RWPE2 (cell line): ENCODE measurements around the gene VAMP3.
"Not testable (repeated sequence)": the region's sequence is repeated elsewhere in the genome, so short reads cannot be mapped to it uniquely, and the experiment has no call there.

Experiments
- ATAC-seq: fragments of 200-7000 bp; cut with Tn5 transposase; 3 replicates; pipeline ENCODE4 v1.9.1; 2021; ENCODE audit warnings: low read depth
- DNase-seq: peaks from one replicate; pipeline ENCODE4 v3.0.0-alpha.2; 2020; ENCODE audit warnings: low spot score
- H3K27ac ChIP-seq: fragments of 450-650 bp; 2 replicates; pipeline ENCODE4 v1.5.1; 2017; ENCODE audit warnings: mild to moderate bottlenecking; ENCODE audit not compliant: poor library complexity, severe bottlenecking
- H3K27me3 ChIP-seq: fragments of 250-450 bp; sonication (Bioruptor Pico); 2 replicates; pipeline ENCODE4 v1.5.1; 2021; ENCODE audit warnings: mild to moderate bottlenecking, moderate library complexity; ENCODE audit not compliant: insufficient read depth, poor library complexity, severe bottlenecking
- H3K36me3 ChIP-seq: fragments of 250-450 bp; sonication (Bioruptor Pico); 2 replicates; pipeline ENCODE4 v1.5.1; 2020; ENCODE audit warnings: low read depth, mild to moderate bottlenecking, moderate library complexity
- H3K4me1 ChIP-seq: fragments of 250-450 bp; sonication (Bioruptor Pico); 2 replicates; pipeline ENCODE4 v1.5.1; 2021; ENCODE audit warnings: mild to moderate bottlenecking, moderate library complexity; ENCODE audit not compliant: insufficient read depth, poor library complexity, severe bottlenecking
- H3K4me3 ChIP-seq: fragments of 250-450 bp; sonication (Bioruptor Pico); 2 replicates; pipeline ENCODE4 v1.5.1; 2021; ENCODE audit warnings: mild to moderate bottlenecking, moderate library complexity; ENCODE audit not compliant: severe bottlenecking
- H3K9me3 ChIP-seq: fragments of 250-450 bp; sonication (Bioruptor Pico); 2 replicates; pipeline ENCODE4 v1.5.1; 2021; ENCODE audit warnings: mild to moderate bottlenecking, moderate library complexity; ENCODE audit not compliant: severe bottlenecking
- CTCF ChIP-seq: fragments of 450-650 bp; IDR thresholded peaks from one replicate; pipeline ENCODE4 v1.5.1; 2017; ENCODE audit warnings: mild to moderate bottlenecking, moderate library complexity; ENCODE audit not compliant: poor library complexity, severe bottlenecking

VAMP3 gene

GRCh38 chr1:7784492-7785071, 13.5 kb downstream of the VAMP3 start:
- no peak for DNase-seq
- no peaks in the 10 kb centered on the region for H3K4me1 ChIP-seq
- peaks cover 56% of the 10 kb centered on the region for H3K36me3 ChIP-seq
- H3K27ac ChIP-seq, result peak overlapping the region; percentile 21
- no peaks in the 10 kb centered on the region for H3K27me3 ChIP-seq
- TF ChIP-seq CTCF, result no peak
- no peaks in the 10 kb centered on the region for H3K9me3 ChIP-seq
- peak overlapping the region; percentile 61 for H3K4me3 ChIP-seq
- no peak for ATAC-seq

GRCh38 chr1:7785108-7785507, 14.0 kb downstream of the VAMP3 start:
- H3K27me3 ChIP-seq, result no peaks in the 10 kb centered on the region
- no peaks in the 10 kb centered on the region for H3K4me1 ChIP-seq
- ATAC-seq (no peak), DNase-seq (no peak)
- no peak for TF ChIP-seq CTCF
- no peaks in the 10 kb centered on the region for H3K9me3 ChIP-seq
- H3K4me3 ChIP-seq, result peak overlapping the region; percentile 61
- peaks cover 56% of the 10 kb centered on the region for H3K36me3 ChIP-seq
- H3K27ac ChIP-seq, result no peak overlapping the region

- peaks cover 62% of the 10 kb centered on the region for H3K36me3 ChIP-seq
- ATAC-seq, result no peak
- DNase-seq, result no peak
- no peaks in the 10 kb centered on the region for H3K9me3 ChIP-seq
- no peaks in the 10 kb centered on the region for H3K4me1 ChIP-seq
- TF ChIP-seq CTCF, result no peak
- H3K27me3 ChIP-seq, result no peaks in the 10 kb centered on the region
- no peak overlapping the region for H3K4me3 ChIP-seq
- no peak overlapping the region for H3K27ac ChIP-seq
Measured at GRCh38 chr1:7786795-7787194, 15.7 kb downstream of the VAMP3 start.

- H3K27ac ChIP-seq, result no peak overlapping the region
- no peak for DNase-seq
- H3K9me3 ChIP-seq, result no peaks in the 10 kb centered on the region
- no peaks in the 10 kb centered on the region for H3K27me3 ChIP-seq
- no peak for TF ChIP-seq CTCF
- H3K4me1 ChIP-seq, result no peaks in the 10 kb centered on the region
- H3K36me3 ChIP-seq, result peaks cover 80% of the 10 kb centered on the region
- no peak overlapping the region for H3K4me3 ChIP-seq
- ATAC-seq, result no peak
Measured at GRCh38 chr1:7789828-7790227, 18.7 kb downstream of the VAMP3 start.

GRCh38 chr1:7791027-7791426, 19.9 kb downstream of the VAMP3 start:
- H3K27me3 ChIP-seq, DNase-seq, H3K27ac ChIP-seq, H3K4me1 ChIP-seq, H3K9me3 ChIP-seq, ATAC-seq, H3K4me3 ChIP-seq: not testable (repeated sequence)
- H3K36me3 ChIP-seq, result peaks cover 69% of the 10 kb centered on the region
